GM23248 (cell line): ENCODE measurements around the gene IFT81.

Source experiments
- EZH2 ChIP-seq: fragments of 200-600 bp; sonication (generic); IDR thresholded peaks from 2 replicates; pipeline ENCODE4 v1.6.1; 2018; ENCODE audit warnings: antibody characterized with exemption, mild to moderate bottlenecking; ENCODE audit not compliant: insufficient read depth, poor library complexity, severe bottlenecking
- EZH2phosphoT487 ChIP-seq: fragments of 200-600 bp; sonication (generic); IDR thresholded peaks from 2 replicates; pipeline ENCODE4 v1.6.1; 2018; ENCODE audit warnings: antibody characterized with exemption, moderate library complexity, mild to moderate bottlenecking, low read depth; ENCODE audit not compliant: insufficient read depth

- TF ChIP-seq EZH2 (no peak), EZH2phosphoT487 (no peak)
These were observed 12.5 kb upstream of the IFT81 start for GRCh38 chr12:110111476-110112334.
